MM.1S (cell line): ENCODE results near the gene CTXN1.

Experiments
- DNase-seq: peaks from one replicate; pipeline ENCODE4 v3.0.0-alpha.2; 2015
- H2AFZ ChIP-seq: fragments of 300-600 bp; sonication (generic); 2 replicates; pipeline ENCODE4 v1.6.0; 2016; ENCODE audit warnings: antibody characterized with exemption, low read length
- H3F3A ChIP-seq: fragments of 300-600 bp; sonication (generic); 2 replicates; pipeline ENCODE4 v1.6.1; 2016; ENCODE audit warnings: mild to moderate bottlenecking, antibody characterized with exemption, low read length, moderate library complexity, mixed read lengths; ENCODE audit not compliant: insufficient read depth
- H3K27ac ChIP-seq: fragments of 300-600 bp; sonication (generic); 2 replicates; pipeline ENCODE4 v1.5.1; 2016; ENCODE audit warnings: mild to moderate bottlenecking, low read length
- H3K27me3 ChIP-seq: fragments of 300-600 bp; sonication (generic); replicated peaks from 2 replicates; pipeline ENCODE4 v1.6.0; 2016; ENCODE audit warnings: low read length; ENCODE audit not compliant: insufficient read depth
- H3K36me3 ChIP-seq: fragments of 300-600 bp; sonication (generic); replicated peaks from 2 replicates; pipeline ENCODE4 v1.6.1; 2016; ENCODE audit warnings: mild to moderate bottlenecking, low read length, mixed read lengths; ENCODE audit not compliant: insufficient read depth
- H3K4me1 ChIP-seq: fragments of 300-600 bp; sonication (generic); 2 replicates; pipeline ENCODE4 v1.6.1; 2016; ENCODE audit warnings: low read length, mixed read lengths
- H3K4me2 ChIP-seq: fragments of 300-600 bp; sonication (generic); 2 replicates; pipeline ENCODE4 v1.6.0; 2016; ENCODE audit warnings: low read depth, low read length
- H3K4me3 ChIP-seq: fragments of 300-600 bp; sonication (generic); 2 replicates; pipeline ENCODE4 v1.5.1; 2016; ENCODE audit warnings: low read length, mixed read lengths
- H3K79me2 ChIP-seq: fragments of 300-600 bp; sonication (generic); 2 replicates; pipeline ENCODE4 v1.6.1; 2016; ENCODE audit warnings: mixed run types, low read length, mixed read lengths
- H3K9ac ChIP-seq: fragments of 300-600 bp; sonication (generic); 2 replicates; pipeline ENCODE4 v1.6.1; 2016; ENCODE audit warnings: low read length, mixed read lengths
- H3K9me2 ChIP-seq: fragments of 300-600 bp; sonication (generic); replicated peaks from 2 replicates; pipeline ENCODE4 v1.6.1; 2016; ENCODE audit warnings: mild to moderate bottlenecking, low read length, mixed read lengths; ENCODE audit not compliant: insufficient read depth
- H3K9me3 ChIP-seq: fragments of 300-600 bp; sonication (generic); replicated peaks from 2 replicates; pipeline ENCODE4 v1.6.1; 2016; ENCODE audit warnings: mild to moderate bottlenecking, low read length, mixed read lengths; ENCODE audit not compliant: insufficient read depth
- H4K20me1 ChIP-seq: fragments of 300-600 bp; sonication (generic); 2 replicates; pipeline ENCODE4 v1.6.1; 2016; ENCODE audit warnings: mild to moderate bottlenecking, low read length, moderate library complexity, mixed read lengths; ENCODE audit not compliant: insufficient read depth
- CTCF ChIP-seq: fragments of 300-600 bp; sonication (generic); IDR thresholded peaks from 2 replicates; pipeline ENCODE4 v1.5.1; 2016; ENCODE audit warnings: antibody characterized with exemption, low read length, mixed read lengths
- EZH2 ChIP-seq: fragments of 300-600 bp; sonication (generic); optimal IDR thresholded peaks from 2 replicates; pipeline ENCODE3; 2017; ENCODE audit warnings: low read depth, mild to moderate bottlenecking, antibody characterized with exemption, low read length, mixed read lengths
- EZH2phosphoT487 ChIP-seq: fragments of 300-600 bp; sonication (generic); IDR thresholded peaks from 2 replicates; pipeline ENCODE4 v1.6.1; 2018; ENCODE audit warnings: antibody characterized with exemption, low read length

Gene CTXN1

GRCh38 chr19:7965259-7965841 is 39.4 kb upstream of the CTXN1 start:
- no peak overlapping the region for H3K9ac ChIP-seq
- H3K36me3 ChIP-seq: peaks cover 9% of the 10 kb centered on the region
- H3K4me1 ChIP-seq: no peaks in the 10 kb centered on the region
- no peak overlapping the region for H3K4me2 ChIP-seq
- no peaks in the 10 kb centered on the region for H3K9me2 ChIP-seq
- no peak overlapping the region for H2AFZ ChIP-seq
- no peak for DNase-seq
- no peaks in the 10 kb centered on the region for H3K27me3 ChIP-seq
- TF ChIP-seq EZH2 (no peak), CTCF (no peak), EZH2phosphoT487 (no peak)
- no peaks in the 10 kb centered on the region for H3K9me3 ChIP-seq
- H3K4me3 ChIP-seq: no peak overlapping the region
- H4K20me1 ChIP-seq: no peaks in the 10 kb centered on the region
- no peaks in the 10 kb centered on the region for H3F3A ChIP-seq
- no peak overlapping the region for H3K27ac ChIP-seq
- 0 out of 2 replicates have a peak, but pooled peaks cover 5% of the 10 kb centered on the region for H3K79me2 ChIP-seq

GRCh38 chr19:7963566-7963965 is 37.6 kb upstream of the CTXN1 start:
- Histone ChIP-seq H3K9me2 (no peaks in the 10 kb centered on the region), H3K27me3 (no peaks in the 10 kb centered on the region), H3K36me3 (peaks cover 6% of the 10 kb centered on the region; the same call in 1 of the 2 replicates), H2AFZ (no peak overlapping the region), H3K4me1 (no peaks in the 10 kb centered on the region), H3F3A (no peaks in the 10 kb centered on the region), H3K79me2 (no peaks in the 10 kb centered on the region), H3K4me2 (no peak overlapping the region), H3K27ac (no peak overlapping the region), H3K4me3 (no peak overlapping the region), H4K20me1 (no peaks in the 10 kb centered on the region), H3K9ac (no peak overlapping the region), H3K9me3 (no peaks in the 10 kb centered on the region)
- no peak for TF ChIP-seq EZH2
- TF ChIP-seq CTCF: no peak
- TF ChIP-seq EZH2phosphoT487: no peak
- no peak for DNase-seq

- H4K20me1 ChIP-seq: no peaks in the 10 kb centered on the region
- H3F3A ChIP-seq: no peaks in the 10 kb centered on the region
- no peak for TF ChIP-seq EZH2phosphoT487
- no peak for TF ChIP-seq CTCF
- TF ChIP-seq EZH2: no peak
- DNase-seq: no peak
- no peak overlapping the region for H3K9ac ChIP-seq
- H3K4me1 ChIP-seq: no peaks in the 10 kb centered on the region
- no peak overlapping the region for H3K4me2 ChIP-seq
- no peak overlapping the region for H2AFZ ChIP-seq
- no peaks in the 10 kb centered on the region for H3K9me3 ChIP-seq
- H3K9me2 ChIP-seq: no peaks in the 10 kb centered on the region
- no peaks in the 10 kb centered on the region for H3K27me3 ChIP-seq
- H3K36me3 ChIP-seq: peaks cover 6% of the 10 kb centered on the region; the same call in 1 of the 2 replicates
- no peak overlapping the region for H3K4me3 ChIP-seq
- no peaks in the 10 kb centered on the region for H3K79me2 ChIP-seq
- no peak overlapping the region for H3K27ac ChIP-seq
Measured at GRCh38 chr19:7962644-7963268, 36.8 kb upstream of the CTXN1 start.
